Left colon (tissue), 2 donors: Measurements from ENCODE around the gene BORCS5. TPM values are rescaled to one million over a fixed set of nuclear protein-coding genes. Genes with fewer than 3 reads are reported as not detected.

ENCODE experiments used
- ATAC-seq: fragments of 200-7000 bp; cut with Tn5 transposase; one replicate; pipeline ENCODE4 v1.9.1; 2020; ENCODE audit warnings: mild to moderate bottlenecking, moderate library complexity
- DNase-seq, 2 donors: peaks; one replicate each; pipeline ENCODE4 v3.0.0-alpha.2; 2020
- intact Hi-C, 2 donors: fragments of 100-400 bp; cut with DNase I in 1 of 2; cut with micrococcal nuclease in 1 of 2; formaldehyde crosslinking; loops; one replicate each; pipeline versions ENCODE4 v1.11.2 to v1.14.0; 2022; cut with DNase I, micrococcal nuclease
- total RNA-seq, 2 donors: library from RNA; stranded (reverse); fragmentation: NEBNext Ultra II Directional; extraction: Animal tissue kit (Norgen Biotek cat#: 25700); gene quantifications; one replicate each; pipeline ENCODE4 v1.2.1, GENCODE V29; 2021
- donor health status: DM: no; HTN: no; CAD: no.
- donor health status: DM: yes; HTN: yes; CAD: no.

Gene BORCS5
- total RNA-seq, 2 donors from 2014 or later, result 12.2 to 13.8 TPM

- no peak for DNase-seq
- intact Hi-C loops, result no loop called here
- ATAC-seq, result no peak
Measured at GRCh38 chr12:12443431-12443878, 86.6 kb downstream of the BORCS5 start.

- DNase-seq (no peak), ATAC-seq (no peak)
- intact Hi-C loops, result no loop called here
Measured at GRCh38 chr12:12445165-12445881, 88.4 kb downstream of the BORCS5 start.

GRCh38 chr12:12445882-12446181 is 89.0 kb downstream of the BORCS5 start:
- DNase-seq (no peak), ATAC-seq (no peak)
- intact Hi-C loops, result no loop called here

GRCh38 chr12:12446786-12447185 is 89.9 kb downstream of the BORCS5 start:
- intact Hi-C loops, result no loop called here
- no peak for ATAC-seq
- DNase-seq, result no peak

GRCh38 chr12:12447236-12447635 is 90.4 kb downstream of the BORCS5 start:
- no peak for ATAC-seq
- intact Hi-C loops, result no loop called here
- no peak for DNase-seq

- intact Hi-C loops, result no loop called here
- DNase-seq, result no peak
- ATAC-seq, result no peak
Measured at GRCh38 chr12:12447837-12448236, 91.0 kb downstream of the BORCS5 start.

GRCh38 chr12:12449533-12450025 is 92.7 kb downstream of the BORCS5 start:
- ATAC-seq (no peak), DNase-seq (no peak)
- intact Hi-C loops, result no loop called here

- DNase-seq (no peak), ATAC-seq (peak; percentile 65)
- intact Hi-C loops, result no loop called here
Measured at GRCh38 chr12:12450043-12450471, 93.2 kb downstream of the BORCS5 start.

GRCh38 chr12:12451098-12451497 is 94.2 kb downstream of the BORCS5 start:
- DNase-seq, result no peak
- intact Hi-C loops, result no loop called here
- peak; percentile 82 for ATAC-seq

GRCh38 chr12:12452326-12452902 is 95.5 kb downstream of the BORCS5 start:
- ATAC-seq, result no peak

GRCh38 chr12:12453635-12454034 is 96.8 kb downstream of the BORCS5 start:
- ATAC-seq (no peak), DNase-seq (no peak)
- intact Hi-C loops, result no loop called here

More at GRCh38 chr12:12452326-12452902, 95.5 kb downstream of the BORCS5 start:
- DNase-seq, result no peak
- intact Hi-C loops, result no loop called here

GRCh38 chr12:12454315-12454714 is 97.4 kb downstream of the BORCS5 start:
- intact Hi-C loops, result no loop called here
- ATAC-seq (no peak), DNase-seq (no peak)

- ATAC-seq (no peak), DNase-seq (no peak)
- intact Hi-C loops, result no loop called here
Measured at GRCh38 chr12:12456637-12457036, 99.8 kb downstream of the BORCS5 start.

GRCh38 chr12:12460935-12461922 is 104.4 kb downstream of the BORCS5 start:
- intact Hi-C loops, result no loop called here
- no peak for DNase-seq
- ATAC-seq, result peak; percentile 50

GRCh38 chr12:12461923-12462315 is 105.0 kb downstream of the BORCS5 start:
- no peak for DNase-seq
- intact Hi-C loops, result no loop called here
- no peak for ATAC-seq

GRCh38 chr12:12465522-12465921 is 108.6 kb downstream of the BORCS5 start:
- DNase-seq (no peak), ATAC-seq (no peak)
- intact Hi-C loops, result no loop called here

GRCh38 chr12:12466157-12466556 is 109.3 kb downstream of the BORCS5 start:
- DNase-seq (no peak), ATAC-seq (peak; percentile 20)
- intact Hi-C loops, result no loop called here

GRCh38 chr12:12467264-12467663 is 110.4 kb downstream of the BORCS5 start:
- intact Hi-C loops, result no loop called here
- ATAC-seq, result no peak
- DNase-seq, result no peak

GRCh38 chr12:12467688-12468261 is 110.9 kb downstream of the BORCS5 start:
- intact Hi-C loops, result no loop called here
- DNase-seq (peak in 1 of 2 donors; percentile 26), ATAC-seq (peak; percentile 20)
